ENCODE measurements around the gene GTF2IRD2.
"Not testable (repeated sequence)": the region's sequence is repeated elsewhere in the genome, so short reads cannot be mapped to it uniquely, and the experiment has no call there.

Gene GTF2IRD2

GRCh38 chr7:74850833-74851721 is at the start of gene GTF2IRD2:
Gene GTF2IRD2, minus strand, starts transcription at chr7:74851605. Its CDS starts 15,227 bp downstream, at chr7:74836378.
- in situ Hi-C loops (cut with HindIII; ENCODE audit: low sequenced_read_pairs): not testable (repeated sequence)

GRCh38 chr7:74890158-74891123 is 39.0 kb upstream of the GTF2IRD2 start:
- in situ Hi-C loops (cut with HindIII; ENCODE audit: low sequenced_read_pairs): not testable (repeated sequence)

GRCh38 chr7:74889518-74890129 is 38.2 kb upstream of the GTF2IRD2 start:
- in situ Hi-C loops (cut with HindIII; ENCODE audit: low sequenced_read_pairs): not testable (repeated sequence)

GRCh38 chr7:74885295-74885694 is 33.9 kb upstream of the GTF2IRD2 start:
- in situ Hi-C loops (cut with HindIII; ENCODE audit: low sequenced_read_pairs): not testable (repeated sequence)

DNA sequence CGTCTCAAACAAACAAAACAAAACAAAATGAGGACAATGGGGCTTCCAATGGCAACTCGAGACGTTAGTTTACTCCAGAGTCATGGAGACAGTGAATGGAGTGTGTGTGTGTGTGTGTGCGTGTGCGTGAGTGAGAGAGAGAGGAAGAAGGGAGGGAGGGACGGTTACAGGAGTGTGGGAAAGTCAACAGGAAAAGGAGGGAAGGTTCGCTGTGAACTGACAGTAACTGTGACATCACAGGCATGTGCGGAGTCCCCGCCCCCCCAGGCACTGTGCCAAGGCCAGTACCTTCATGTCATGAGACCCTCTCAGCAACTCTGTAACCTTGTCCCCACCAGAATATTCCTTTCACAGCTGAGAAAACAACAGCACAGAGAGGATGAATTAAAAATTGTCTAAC is 30.7 kb upstream of the GTF2IRD2 start:
- in situ Hi-C loops (cut with HindIII; ENCODE audit: low sequenced_read_pairs): not testable (repeated sequence)

DNA sequence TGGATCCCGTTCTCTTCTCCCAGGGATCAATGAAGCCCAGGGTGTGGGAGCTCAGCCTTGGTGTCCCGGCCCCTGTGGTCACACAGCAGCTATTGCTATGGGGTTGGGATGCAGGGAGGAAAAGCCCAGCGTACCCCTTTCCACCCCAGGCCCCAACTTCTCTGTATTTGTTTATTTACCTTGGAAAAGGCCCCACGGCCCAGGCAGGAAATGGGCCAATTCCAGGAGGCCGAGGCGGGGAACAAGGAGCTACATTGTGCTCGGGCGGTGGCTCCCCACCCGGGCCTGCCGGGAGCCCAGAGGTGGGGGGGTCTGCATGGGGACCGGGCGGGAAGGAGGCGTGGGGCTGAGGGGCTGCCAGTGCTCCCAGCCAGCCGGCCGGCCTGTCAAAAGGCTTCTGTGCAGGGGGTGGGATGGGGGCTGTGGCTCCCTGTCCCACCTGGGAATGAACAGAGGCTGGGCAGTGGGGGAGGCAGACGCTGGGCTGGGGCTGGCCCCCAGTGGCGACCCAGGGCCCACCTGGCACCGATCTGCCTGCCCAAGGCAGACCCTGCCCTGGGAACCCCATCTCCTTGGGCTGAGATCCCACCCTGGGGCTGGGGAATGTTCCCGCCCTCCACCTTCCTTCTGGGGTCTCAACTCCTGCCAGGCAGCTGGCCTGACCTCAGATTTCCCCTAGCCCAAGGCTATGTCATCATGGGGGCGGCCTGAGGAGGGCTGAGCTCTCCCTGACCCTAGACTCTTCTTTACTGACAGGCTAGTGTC is 23.5 kb upstream of the GTF2IRD2 start:
- in situ Hi-C loops (cut with HindIII; ENCODE audit: low sequenced_read_pairs): not testable (repeated sequence)

- in situ Hi-C loops (cut with HindIII; ENCODE audit: low sequenced_read_pairs): not testable (repeated sequence)
These were observed 22.8 kb upstream of the GTF2IRD2 start for GRCh38 chr7:74874104-74874747.

- in situ Hi-C loops (cut with HindIII; ENCODE audit: low sequenced_read_pairs): not testable (repeated sequence)
These were observed 21.1 kb upstream of the GTF2IRD2 start for GRCh38 chr7:74872542-74872941.

DNA sequence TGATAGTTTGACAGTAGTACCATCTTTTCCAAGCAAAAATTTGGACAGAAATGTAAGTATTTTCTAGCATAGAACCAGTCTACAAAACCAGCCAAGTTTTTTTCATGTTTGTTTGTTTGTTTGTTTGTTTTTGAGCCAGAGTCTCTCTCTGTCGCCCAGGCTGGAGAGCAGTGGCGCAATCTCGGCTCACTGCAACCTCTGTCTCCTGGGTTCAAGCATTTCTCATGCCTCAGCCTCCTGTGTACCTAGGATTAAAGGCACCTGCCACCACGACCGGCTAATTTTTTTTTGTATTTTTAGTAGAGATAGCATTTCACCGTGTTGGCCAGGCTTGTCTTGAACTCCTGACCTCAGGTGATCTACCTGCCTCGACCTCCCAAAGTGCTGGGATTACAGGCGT is 14.4 kb upstream of the GTF2IRD2 start:
- in situ Hi-C loops (cut with HindIII; ENCODE audit: low sequenced_read_pairs): not testable (repeated sequence)

GRCh38 chr7:74849853-74850252 is 1.6 kb downstream of the GTF2IRD2 start:
- in situ Hi-C loops (cut with HindIII; ENCODE audit: low sequenced_read_pairs): not testable (repeated sequence)

DNA sequence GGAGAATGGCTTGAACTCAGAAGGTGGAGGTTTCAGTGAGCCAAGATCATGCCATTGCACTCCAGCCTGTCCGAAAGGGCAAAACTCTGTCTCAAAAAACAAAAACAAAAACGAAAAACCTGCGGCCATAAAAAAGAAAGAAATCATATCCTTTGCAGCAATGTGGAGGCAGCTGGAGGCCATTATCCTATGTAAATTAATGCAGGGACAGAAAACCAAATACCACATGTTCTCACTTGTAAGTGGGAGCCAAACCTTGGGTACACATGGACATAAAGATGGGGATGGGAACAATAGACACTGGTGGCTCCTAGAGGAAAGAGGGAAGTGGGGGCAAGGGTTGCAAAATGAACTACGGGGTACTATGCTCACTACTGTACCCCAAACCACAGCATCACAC is 21.0 kb downstream of the GTF2IRD2 start:
- in situ Hi-C loops (cut with HindIII; ENCODE audit: low sequenced_read_pairs): not testable (repeated sequence)

DNA sequence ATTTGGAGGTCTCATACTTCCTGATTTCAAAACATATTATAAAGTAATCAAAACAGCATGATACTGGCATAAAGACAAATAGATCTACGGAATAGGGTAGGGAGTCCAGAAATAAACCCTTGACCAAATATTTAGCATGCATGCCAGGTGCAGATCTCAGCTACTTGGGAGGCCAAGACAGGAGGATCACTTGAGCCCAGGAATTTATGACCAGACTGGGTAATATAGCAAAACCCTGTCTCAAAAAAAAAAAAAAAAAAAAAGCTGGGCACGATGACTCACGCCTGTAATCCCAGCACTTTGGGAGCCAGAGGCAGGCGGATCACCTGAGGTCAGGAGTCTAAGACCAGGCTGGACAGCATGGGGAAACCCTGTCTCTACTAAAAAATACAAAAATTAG is 21.4 kb downstream of the GTF2IRD2 start:
- in situ Hi-C loops (cut with HindIII; ENCODE audit: low sequenced_read_pairs): not testable (repeated sequence)

GRCh38 chr7:74821259-74821658 is 30.1 kb downstream of the GTF2IRD2 start:
- in situ Hi-C loops (cut with HindIII; ENCODE audit: low sequenced_read_pairs): not testable (repeated sequence)

GRCh38 chr7:74820146-74820805 is 31.1 kb downstream of the GTF2IRD2 start:
- in situ Hi-C loops (cut with HindIII; ENCODE audit: low sequenced_read_pairs): not testable (repeated sequence)

DNA sequence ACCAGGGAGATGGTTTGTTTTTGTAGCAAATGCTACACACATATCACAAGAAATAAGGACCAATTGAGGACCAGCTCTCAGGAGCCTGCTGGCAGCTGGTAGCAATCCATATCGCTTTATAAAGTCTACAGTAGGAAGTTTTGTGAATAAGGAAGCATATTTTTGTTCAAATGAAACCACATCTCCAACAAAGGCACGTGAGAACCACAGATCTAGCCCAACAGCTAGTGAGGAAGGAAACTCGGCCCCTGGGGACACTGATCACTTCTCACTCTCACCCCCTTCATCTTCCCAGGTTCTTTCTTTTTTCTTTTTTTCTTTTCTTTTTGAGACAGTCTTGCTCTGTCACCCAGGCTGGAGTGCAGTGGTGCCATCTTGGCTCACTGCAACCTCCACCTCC is 35.5 kb downstream of the GTF2IRD2 start:
- in situ Hi-C loops (cut with HindIII; ENCODE audit: low sequenced_read_pairs): not testable (repeated sequence)

- in situ Hi-C loops (cut with HindIII; ENCODE audit: low sequenced_read_pairs): not testable (repeated sequence)
These were observed 52.8 kb downstream of the GTF2IRD2 start for GRCh38 chr7:74798644-74799043.

GRCh38 chr7:74797848-74798622 is 53.4 kb downstream of the GTF2IRD2 start:
- in situ Hi-C loops (cut with HindIII; ENCODE audit: low sequenced_read_pairs): not testable (repeated sequence)

- in situ Hi-C loops (cut with HindIII; ENCODE audit: low sequenced_read_pairs): not testable (repeated sequence)
These were observed 62.1 kb downstream of the GTF2IRD2 start for GRCh38 chr7:74789200-74789736.

Data from DLD1 (cell line).